NAMALWA (cell line): Measurements from ENCODE around the gene ANKRD12.

Experiments
- DNase-seq: peaks from one replicate; pipeline ENCODE4 v3.0.0-alpha.2; 2015; ENCODE audit warnings: low spot score

Gene ANKRD12

GRCh38 chr18:9184998-9185613 lies 48.5 kb downstream of the ANKRD12 start:
- peak; percentile 35 for DNase-seq

GRCh38 chr18:9188359-9189231 lies 52.0 kb downstream of the ANKRD12 start:
- DNase-seq = no peak

GRCh38 chr18:9189491-9189890 lies 52.9 kb downstream of the ANKRD12 start:
- DNase-seq = no peak

- no peak for DNase-seq
Observed at GRCh38 chr18:9191658-9192256, 55.2 kb downstream of the ANKRD12 start.

- no peak for DNase-seq
Observed at GRCh38 chr18:9193031-9193430, 56.5 kb downstream of the ANKRD12 start.

GRCh38 chr18:9196568-9196967 lies 60.0 kb downstream of the ANKRD12 start:
- no peak for DNase-seq

GRCh38 chr18:9199681-9200080 lies 63.1 kb downstream of the ANKRD12 start:
- no peak for DNase-seq

- DNase-seq = no peak
Observed at GRCh38 chr18:9201224-9201623, 64.6 kb downstream of the ANKRD12 start.

- DNase-seq = no peak
Observed at GRCh38 chr18:9204659-9205058, 68.1 kb downstream of the ANKRD12 start.

GRCh38 chr18:9206421-9206820 lies 69.8 kb downstream of the ANKRD12 start:
- no peak for DNase-seq

- no peak for DNase-seq
Observed at GRCh38 chr18:9209279-9209678, 72.7 kb downstream of the ANKRD12 start.

GRCh38 chr18:9210966-9211365 lies 74.4 kb downstream of the ANKRD12 start:
- no peak for DNase-seq

GRCh38 chr18:9211955-9212354 lies 75.4 kb downstream of the ANKRD12 start:
- DNase-seq = no peak

GRCh38 chr18:9215221-9215933 lies 78.8 kb downstream of the ANKRD12 start:
- no peak for DNase-seq

- no peak for DNase-seq
Observed at GRCh38 chr18:9216459-9216858, 79.9 kb downstream of the ANKRD12 start.

GRCh38 chr18:9217743-9218451 lies 81.3 kb downstream of the ANKRD12 start:
- no peak for DNase-seq

GRCh38 chr18:9221040-9221439 lies 84.5 kb downstream of the ANKRD12 start:
- DNase-seq = no peak

- DNase-seq = no peak
Observed at GRCh38 chr18:9221661-9222060, 85.1 kb downstream of the ANKRD12 start.

GRCh38 chr18:9223356-9223755 lies 86.8 kb downstream of the ANKRD12 start:
- DNase-seq = no peak

GRCh38 chr18:9226463-9226862 lies 89.9 kb downstream of the ANKRD12 start:
- DNase-seq = no peak

- no peak for DNase-seq
Observed at GRCh38 chr18:9231852-9232486, 95.4 kb downstream of the ANKRD12 start.
